Caco-2 (cell line): Measurements from ENCODE around the gene TGFBR2. TPM values are rescaled to one million over a fixed set of nuclear protein-coding genes. Genes with fewer than 3 reads are reported as not detected.

Experiments
- BruUV-seq: library from RNA; stranded (reverse); fragments of 400-500 nt; replicated peaks from 2 replicates; lab custom pipeline; 2021; lab: Mats Ljungman, UMichigan
- CTCF ChIA-PET: fragments of 300-600 bp; sonication (Branson Sonifier 250); formaldehyde crosslinking; loops from one replicate; lab custom pipeline; 2022; ENCODE audit warnings: antibody characterized with exemption; lab: Charles Lee
- POLR2A ChIA-PET: fragments of 300-600 bp; sonication (Branson Sonifier 250); formaldehyde crosslinking; loops from one replicate; lab custom pipeline; 2022; ENCODE audit warnings: antibody characterized with exemption; lab: Charles Lee
- DNase-seq, 2 experiments: peaks; one replicate each; pipeline versions ENCODE4 v3.0.0 to v3.0.0-alpha.2; 2020 to 2022
- H3K27me3 ChIP-seq: replicated peaks from 2 replicates; pipeline ENCODE4 v1.6.0; 2011; ENCODE audit warnings: low read length; ENCODE audit not compliant: control insufficient read depth, insufficient read depth
- H3K36me3 ChIP-seq: 2 replicates; pipeline ENCODE4 v1.5.1; 2011; ENCODE audit warnings: low read length; ENCODE audit not compliant: control insufficient read depth, insufficient read depth
- H3K4me1 ChIP-seq: fragments of 250-450 bp; sonication (Bioruptor Pico); 2 replicates; pipeline ENCODE4 v1.5.1; 2020; ENCODE audit warnings: mild to moderate bottlenecking
- H3K4me3 ChIP-seq: 2 replicates; pipeline ENCODE4 v1.5.1; 2011; ENCODE audit warnings: low read depth, mild to moderate bottlenecking, control low read depth, low read length
- H3K9me3 ChIP-seq: fragments of 250-450 bp; sonication (Bioruptor Pico); 2 replicates; pipeline ENCODE4 v1.5.1; 2020; ENCODE audit warnings: mild to moderate bottlenecking, moderate library complexity
- H3K27ac Mint-ChIP-seq: one replicate; pipeline ENCODE4 v1.8.0; 2022; ENCODE audit warnings: mixed read lengths; ENCODE audit not compliant: unreplicated experiment
- H3K27me3 Mint-ChIP-seq: one replicate; pipeline ENCODE4 v1.8.0; 2022; ENCODE audit warnings: mixed read lengths; ENCODE audit not compliant: insufficient read depth, unreplicated experiment
- H3K36me3 Mint-ChIP-seq: one replicate; pipeline ENCODE4 v1.8.0; 2022; ENCODE audit warnings: mild to moderate bottlenecking, mixed read lengths; ENCODE audit not compliant: insufficient read depth, unreplicated experiment
- H3K4me1 Mint-ChIP-seq: one replicate; pipeline ENCODE4 v1.8.0; 2022; ENCODE audit warnings: low read depth, mixed read lengths; ENCODE audit not compliant: unreplicated experiment
- H3K4me3 Mint-ChIP-seq: one replicate; pipeline ENCODE4 v1.8.0; 2022; ENCODE audit warnings: mild to moderate bottlenecking, moderate library complexity, mixed read lengths; ENCODE audit not compliant: unreplicated experiment
- H3K9me3 Mint-ChIP-seq: one replicate; pipeline ENCODE4 v1.8.0; 2022; ENCODE audit warnings: mixed read lengths; ENCODE audit not compliant: unreplicated experiment
- CTCF ChIP-seq, 2 experiments: fragments of 200-600 bp in 1 of 2; IDR thresholded peaks; 1 replicate in 1 of 2; 2 replicates in 1 of 2; pipeline versions ENCODE4 v1.5.1 to v1.8.0; 2011 to 2022; ENCODE audit warnings: antibody characterized with exemption in 1 of 2, control low read depth in 1 of 2, inconsistent platforms in 1 of 2, low read depth in 1 of 2, low read length in 1 of 2, mild to moderate bottlenecking in 1 of 2, moderate library complexity in 1 of 2; ENCODE audit not compliant: insufficient read depth in 1 of 2, severe bottlenecking in 1 of 2, unreplicated experiment in 1 of 2
- intact Hi-C: fragments of 100-400 bp; cut with micrococcal nuclease; formaldehyde crosslinking; loops from one replicate; pipeline ENCODE4 v1.10.0; 2022; ENCODE audit not compliant: unreplicated experiment
- total RNA-seq: library from RNA; stranded (reverse); gene quantifications from 2 replicates; pipeline ENCODE4 v1.2.3, GENCODE V29; 2022

Gene TGFBR2
- total RNA-seq, 1 experiment from 2014 or later = 40.5 TPM

DNA sequence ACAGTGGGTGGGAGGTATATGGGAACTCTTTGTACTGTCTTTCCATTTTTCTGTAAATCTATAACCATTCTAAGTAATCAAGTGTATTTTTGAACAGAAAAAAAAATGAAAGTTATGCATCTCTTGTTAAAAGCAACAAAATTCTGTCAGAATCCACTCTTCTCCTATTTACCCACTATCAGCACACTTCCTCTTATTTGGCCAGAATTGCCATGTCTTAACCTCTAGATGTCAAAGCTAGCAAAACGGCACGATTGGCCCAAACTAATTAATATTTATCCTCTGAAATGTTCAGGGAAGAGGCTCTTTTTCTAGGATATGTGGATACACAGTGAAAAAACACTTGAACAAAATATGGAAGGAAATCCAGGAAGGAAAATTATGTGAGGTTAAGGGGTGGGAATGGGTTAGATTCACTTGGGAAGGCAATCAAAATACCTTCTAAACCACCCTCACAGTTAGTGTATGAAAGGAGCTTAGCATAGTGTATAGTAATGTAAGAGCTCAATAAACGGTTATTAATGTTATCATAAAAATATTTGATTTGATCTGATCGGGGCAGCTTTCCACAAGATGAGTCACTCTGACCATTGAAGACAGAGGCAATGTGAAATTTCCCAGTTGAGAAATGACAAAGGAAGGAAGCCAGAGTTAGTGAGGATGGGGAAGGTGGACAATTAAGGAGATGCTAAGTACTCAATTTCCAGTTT lies 20.1 kb upstream of the TGFBR2 start:
- BruUV-seq = no TSS peak
- CTCF ChIA-PET = no interaction called here

GRCh38 chr3:30586806-30587486 lies 19.5 kb upstream of the TGFBR2 start:
- no peak for TF ChIP-seq CTCF (IDR thresholded peaks at IDR 0.05; ENCODE audit: insufficient read depth in 1 of 2, low read depth in 1 of 2, low read length in 1 of 2, severe bottlenecking in 1 of 2, unreplicated experiment in 1 of 2)
- no peak overlapping the region for H3K4me3 ChIP-seq
- ChIA-PET CTCF (no interaction called here), POLR2A (no interaction called here)
- Mint-ChIP-seq H3K4me1 (peaks cover 32% of the 10 kb centered on the region), H3K9me3 (peaks cover 18% of the 10 kb centered on the region), H3K4me3 (no peak overlapping the region), H3K27me3 (no peaks in the 10 kb centered on the region), H3K36me3 (peaks cover 3% of the 10 kb centered on the region), H3K27ac (peak overlapping the region; percentile 45)
- peaks cover 38% of the 10 kb centered on the region for H3K4me1 ChIP-seq
- intact Hi-C loops = no loop called here
- no peak for DNase-seq
- no TSS peak for BruUV-seq
- H3K27me3 ChIP-seq = no peaks in the 10 kb centered on the region
- peaks cover 4% of the 10 kb centered on the region; the same call in 1 of the 2 replicates for H3K9me3 ChIP-seq
- H3K36me3 ChIP-seq = no peaks in the 10 kb centered on the region

More for the DNA sequence above, 20.1 kb upstream of the TGFBR2 start:
- Histone ChIP-seq H3K9me3 (peaks cover 4% of the 10 kb centered on the region; the same call in 1 of the 2 replicates), H3K36me3 (no peaks in the 10 kb centered on the region), H3K4me3 (no peak overlapping the region), H3K27me3 (no peaks in the 10 kb centered on the region), H3K4me1 (peaks cover 45% of the 10 kb centered on the region)
- no peak for TF ChIP-seq CTCF (IDR thresholded peaks at IDR 0.05; ENCODE audit: insufficient read depth in 1 of 2, low read depth in 1 of 2, low read length in 1 of 2, severe bottlenecking in 1 of 2, unreplicated experiment in 1 of 2)
- POLR2A ChIA-PET = no interaction called here
- Mint-ChIP-seq H3K27ac (peak overlapping the region; percentile 45), H3K4me1 (peaks cover 39% of the 10 kb centered on the region), H3K27me3 (no peaks in the 10 kb centered on the region), H3K9me3 (peaks cover 22% of the 10 kb centered on the region), H3K4me3 (no peak overlapping the region), H3K36me3 (peaks cover 5% of the 10 kb centered on the region)
- no peak for DNase-seq
- intact Hi-C loops = no loop called here

- H3K9me3 Mint-ChIP-seq = peaks cover 17% of the 10 kb centered on the region
- H3K27ac Mint-ChIP-seq = no peak overlapping the region
- H3K4me3 ChIP-seq = no peak overlapping the region
- peaks cover 29% of the 10 kb centered on the region for H3K4me1 ChIP-seq
- ChIA-PET CTCF (no interaction called here), POLR2A (no interaction called here)
- H3K4me1 Mint-ChIP-seq = peaks cover 29% of the 10 kb centered on the region
- peaks cover 4% of the 10 kb centered on the region; the same call in 1 of the 2 replicates for H3K9me3 ChIP-seq
- no peak for DNase-seq
- no peak for TF ChIP-seq CTCF (IDR thresholded peaks at IDR 0.05; ENCODE audit: insufficient read depth in 1 of 2, low read depth in 1 of 2, low read length in 1 of 2, severe bottlenecking in 1 of 2, unreplicated experiment in 1 of 2)
- intact Hi-C loops = no loop called here
- H3K27me3 Mint-ChIP-seq = no peaks in the 10 kb centered on the region
- no peaks in the 10 kb centered on the region for H3K27me3 ChIP-seq
- H3K4me3 Mint-ChIP-seq = no peak overlapping the region
- H3K36me3 Mint-ChIP-seq = no peaks in the 10 kb centered on the region
- no peaks in the 10 kb centered on the region for H3K36me3 ChIP-seq
- no TSS peak for BruUV-seq
Observed at GRCh38 chr3:30587904-30588303, 18.5 kb upstream of the TGFBR2 start.
